ENCODE data around the gene EHMT1.
A peak's percentile ranks its signal among the peaks of the same experiment; 100 is the strongest.

Gene EHMT1

DNA sequence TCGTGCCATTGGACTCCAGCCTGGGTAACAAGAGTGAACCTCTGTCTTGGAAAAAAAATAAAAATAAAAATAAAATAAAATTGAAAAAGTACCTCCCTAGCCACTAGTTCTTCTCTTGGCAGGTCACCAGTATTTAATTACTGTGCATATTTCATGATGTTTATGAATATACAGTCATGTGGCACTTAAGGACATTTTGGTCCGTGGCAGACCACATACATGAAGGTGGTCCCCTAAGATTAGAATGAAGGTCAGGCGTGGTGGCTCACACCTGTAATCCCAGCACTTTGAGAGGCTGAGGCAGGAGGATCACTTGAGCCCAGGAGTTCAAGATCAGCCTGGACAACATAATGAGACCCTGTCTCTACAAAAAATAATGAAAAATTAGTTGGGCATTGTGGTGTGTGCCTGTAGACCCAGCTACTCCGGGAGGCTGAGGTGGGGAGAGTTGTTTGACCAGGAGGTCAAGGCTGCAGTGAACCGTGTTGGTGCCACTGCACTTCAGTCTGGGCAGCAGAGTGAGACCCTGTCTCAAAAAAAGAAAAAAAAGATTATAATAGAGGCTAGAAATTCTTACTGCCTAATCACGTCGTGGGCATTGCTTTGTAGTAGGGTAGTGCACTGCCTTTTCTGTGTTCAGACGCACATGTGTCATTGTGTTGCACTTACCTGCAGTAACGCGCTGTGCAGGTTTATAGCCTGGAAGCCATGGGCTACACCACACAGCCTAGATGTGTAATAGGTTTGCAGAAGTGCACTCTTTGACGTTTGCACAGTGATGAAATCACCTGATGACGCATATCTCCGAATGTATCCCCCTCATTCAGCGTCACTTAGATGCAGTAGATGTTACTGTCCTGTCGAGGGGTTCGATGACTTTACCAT, 12.8 kb downstream of the EHMT1 start:
- H3K9ac ChIP-seq (ENCODE audit: low read depth in 1 of 2, low read length in 2 of 2), result no peak overlapping the region
- H3K4me1 ChIP-seq (ENCODE audit: control insufficient read depth in 1 of 2, insufficient read depth in 2 of 2, low read length in 2 of 2), result peaks cover 12 to 22% of the 10 kb centered on the region in 2 donors
- H3K9me3 ChIP-seq (ENCODE audit: control insufficient read depth in 1 of 2, low read length in 2 of 2), result no peaks in the 10 kb centered on the region
- no peaks in the 10 kb centered on the region for H3K27me3 ChIP-seq (ENCODE audit: control insufficient read depth in 1 of 2, insufficient read depth in 2 of 2, low read length in 2 of 2)
- H3K36me3 ChIP-seq (ENCODE audit: control insufficient read depth in 1 of 2, insufficient read depth in 2 of 2, low read length in 2 of 2), result no peaks in the 10 kb centered on the region
- H3K27ac ChIP-seq (ENCODE audit: low read depth, low read length), result no peak overlapping the region
- H3K4me3 ChIP-seq (ENCODE audit: low read depth in 1 of 2, low read length in 2 of 2), result no peak overlapping the region

DNA sequence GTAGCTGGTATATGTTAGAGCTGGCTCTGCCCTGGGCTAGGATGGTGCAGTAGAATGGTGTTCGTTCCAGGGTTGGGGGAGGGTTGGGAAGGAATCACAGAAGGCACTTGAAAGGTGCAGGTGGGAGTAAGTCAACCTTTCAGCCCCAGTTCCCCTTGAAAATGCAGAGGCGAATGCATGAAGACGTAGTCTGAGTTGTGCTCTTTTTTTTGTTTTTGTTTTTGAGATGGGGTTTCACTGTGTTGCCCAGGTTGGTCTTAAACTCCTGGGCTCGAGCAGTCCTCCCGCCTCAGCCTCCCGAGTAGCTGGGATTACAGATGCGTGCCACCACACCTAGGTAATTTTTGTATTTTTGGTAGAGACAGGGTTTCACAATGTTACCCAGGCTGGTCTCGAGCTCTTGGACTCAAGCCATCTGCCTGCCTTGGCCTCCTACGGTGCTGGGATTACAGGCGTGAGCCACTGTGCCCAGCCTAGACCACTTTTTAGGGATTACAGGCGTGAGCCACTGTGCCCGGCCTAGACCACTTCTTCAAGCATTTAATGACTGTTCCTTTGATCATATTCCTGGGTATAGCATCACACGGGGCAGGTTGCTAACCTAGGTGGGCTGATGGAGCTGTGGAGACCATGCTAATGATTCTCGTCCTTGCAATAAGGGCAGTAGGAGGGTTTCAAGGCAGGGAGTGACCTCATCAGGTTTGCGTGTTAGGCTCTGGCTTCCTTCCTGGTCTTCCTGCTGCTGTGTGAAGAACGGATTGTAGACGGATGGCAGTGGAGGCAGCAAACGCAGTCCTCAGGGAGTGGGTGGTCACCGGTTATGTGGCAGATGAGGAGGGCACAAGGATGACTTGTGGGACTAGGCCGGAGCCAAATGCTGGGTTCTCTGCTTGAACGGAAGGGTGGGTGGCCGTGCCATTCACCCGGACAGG, 13.7 kb downstream of the EHMT1 start:
- no peaks in the 10 kb centered on the region for H3K27me3 ChIP-seq (ENCODE audit: control insufficient read depth in 1 of 2, insufficient read depth in 2 of 2, low read length in 2 of 2)
- no peak overlapping the region for H3K4me3 ChIP-seq (ENCODE audit: low read depth in 1 of 2, low read length in 2 of 2)
- H3K36me3 ChIP-seq (ENCODE audit: control insufficient read depth in 1 of 2, insufficient read depth in 2 of 2, low read length in 2 of 2), result no peaks in the 10 kb centered on the region
- H3K27ac ChIP-seq (ENCODE audit: low read depth, low read length), result no peak overlapping the region
- H3K9me3 ChIP-seq (ENCODE audit: control insufficient read depth in 1 of 2, low read length in 2 of 2), result no peaks in the 10 kb centered on the region
- H3K9ac ChIP-seq (ENCODE audit: low read depth in 1 of 2, low read length in 2 of 2), result no peak overlapping the region
- H3K4me1 ChIP-seq (ENCODE audit: control insufficient read depth in 1 of 2, insufficient read depth in 2 of 2, low read length in 2 of 2), result peaks cover 12 to 22% of the 10 kb centered on the region in 2 donors

DNA sequence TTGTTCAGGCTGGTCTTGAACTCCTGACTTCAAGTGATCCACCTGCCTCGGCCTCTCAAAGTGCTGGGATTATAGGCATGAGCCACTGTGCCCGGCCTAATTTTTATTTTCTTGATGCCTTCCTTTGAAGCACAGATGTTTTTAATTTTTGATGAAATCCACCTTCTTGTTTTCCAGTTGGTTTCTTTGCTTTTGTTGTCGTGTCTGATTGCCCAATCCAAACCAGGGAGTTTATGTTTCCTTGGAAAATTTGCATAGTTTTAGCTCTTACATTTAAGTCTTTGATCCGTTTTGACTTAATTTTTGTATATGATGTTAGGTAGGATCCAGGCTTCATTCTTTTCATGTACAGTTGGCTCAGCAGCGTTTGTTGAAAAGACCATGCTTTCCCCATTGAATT, 15.2 kb downstream of the EHMT1 start:
- no peak overlapping the region for H3K4me3 ChIP-seq (ENCODE audit: low read depth in 1 of 2, low read length in 2 of 2)
- no peaks in the 10 kb centered on the region for H3K9me3 ChIP-seq (ENCODE audit: control insufficient read depth in 1 of 2, low read length in 2 of 2)
- H3K9ac ChIP-seq (ENCODE audit: low read depth in 1 of 2, low read length in 2 of 2), result no peak overlapping the region
- no peaks in the 10 kb centered on the region for H3K36me3 ChIP-seq (ENCODE audit: control insufficient read depth in 1 of 2, insufficient read depth in 2 of 2, low read length in 2 of 2)
- H3K27me3 ChIP-seq (ENCODE audit: control insufficient read depth in 1 of 2, insufficient read depth in 2 of 2, low read length in 2 of 2), result no peaks in the 10 kb centered on the region
- peaks cover 12 to 22% of the 10 kb centered on the region in 2 donors for H3K4me1 ChIP-seq (ENCODE audit: control insufficient read depth in 1 of 2, insufficient read depth in 2 of 2, low read length in 2 of 2)
- no peak overlapping the region for H3K27ac ChIP-seq (ENCODE audit: low read depth, low read length)

DNA sequence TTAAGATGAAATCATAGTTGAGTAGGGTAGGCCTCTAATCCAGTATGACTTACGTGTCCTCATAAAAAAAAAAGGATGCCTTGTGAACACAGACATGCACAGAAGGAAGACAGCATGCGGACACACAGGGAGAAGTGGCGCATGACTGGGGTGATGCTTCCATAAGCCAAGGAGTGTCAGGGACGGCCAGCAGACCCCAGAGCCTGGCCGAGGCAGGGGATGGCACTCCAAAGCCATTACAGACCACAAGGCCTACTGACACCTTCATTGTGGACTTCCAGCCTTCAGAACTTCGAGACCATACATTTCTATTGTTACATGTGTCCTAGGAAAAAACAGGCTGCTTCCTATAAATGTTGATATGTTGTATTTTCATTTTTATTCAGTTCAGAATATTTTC, 19.9 kb downstream of the EHMT1 start:
- no peak overlapping the region for H3K27ac ChIP-seq (ENCODE audit: low read depth, low read length)

GRCh38 chr9:137639303-137640051, 20.7 kb downstream of the EHMT1 start:
- Histone ChIP-seq H3K4me3 (ENCODE audit: low read depth in 1 of 2, low read length in 2 of 2) (peak overlapping the region; percentile 10 to 24), H3K9me3 (ENCODE audit: control insufficient read depth in 1 of 2, low read length in 2 of 2) (no peaks in the 10 kb centered on the region), H3K9ac (ENCODE audit: low read depth in 1 of 2, low read length in 2 of 2) (peak overlapping the region; percentile 10 to 28), H3K27me3 (ENCODE audit: control insufficient read depth in 1 of 2, insufficient read depth in 2 of 2, low read length in 2 of 2) (no peaks in the 10 kb centered on the region), H3K27ac (ENCODE audit: low read depth, low read length) (no peak overlapping the region), H3K36me3 (ENCODE audit: control insufficient read depth in 1 of 2, insufficient read depth in 2 of 2, low read length in 2 of 2) (peaks cover 5 to 7% of the 10 kb centered on the region in 2 donors), H3K4me1 (ENCODE audit: control insufficient read depth in 1 of 2, insufficient read depth in 2 of 2, low read length in 2 of 2) (peaks cover 4 to 13% of the 10 kb centered on the region in 2 donors)

More for the DNA sequence above, 19.9 kb downstream of the EHMT1 start:
- Histone ChIP-seq H3K27me3 (ENCODE audit: control insufficient read depth in 1 of 2, insufficient read depth in 2 of 2, low read length in 2 of 2) (no peaks in the 10 kb centered on the region), H3K4me3 (ENCODE audit: low read depth in 1 of 2, low read length in 2 of 2) (peak overlapping the region in 1 of 2 donors; percentile 24), H3K4me1 (ENCODE audit: control insufficient read depth in 1 of 2, insufficient read depth in 2 of 2, low read length in 2 of 2) (peaks cover 4 to 13% of the 10 kb centered on the region in 2 donors), H3K36me3 (ENCODE audit: control insufficient read depth in 1 of 2, insufficient read depth in 2 of 2, low read length in 2 of 2) (peaks cover 1 to 3% of the 10 kb centered on the region in 2 donors), H3K9me3 (ENCODE audit: control insufficient read depth in 1 of 2, low read length in 2 of 2) (no peaks in the 10 kb centered on the region), H3K9ac (ENCODE audit: low read depth in 1 of 2, low read length in 2 of 2) (peak overlapping the region; percentile 10 to 28)

DNA sequence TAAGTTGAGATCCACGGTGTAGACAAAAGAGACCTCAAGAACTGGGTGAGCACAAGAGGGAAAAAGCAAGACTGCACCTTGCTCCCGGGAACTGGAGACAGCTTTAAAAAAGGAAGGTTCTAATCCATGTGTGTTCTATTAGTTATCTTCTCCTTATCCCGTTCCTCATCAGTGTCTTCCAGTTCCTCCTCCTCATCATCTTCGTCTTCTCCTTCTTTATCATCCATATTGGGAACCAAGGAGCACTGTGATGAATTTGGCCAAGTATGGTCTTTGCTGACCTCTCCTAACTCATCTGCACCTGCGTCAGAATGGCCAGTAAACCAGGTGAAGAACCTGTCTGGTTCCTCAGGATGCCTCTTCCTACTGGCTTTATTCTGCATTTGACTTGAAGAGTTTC, 22.1 kb downstream of the EHMT1 start:
- Histone ChIP-seq H3K36me3 (ENCODE audit: control insufficient read depth in 1 of 2, insufficient read depth in 2 of 2, low read length in 2 of 2) (peaks cover 5 to 7% of the 10 kb centered on the region in 2 donors), H3K9me3 (ENCODE audit: control insufficient read depth in 1 of 2, low read length in 2 of 2) (no peaks in the 10 kb centered on the region), H3K4me3 (ENCODE audit: low read depth in 1 of 2, low read length in 2 of 2) (no peak overlapping the region), H3K27me3 (ENCODE audit: control insufficient read depth in 1 of 2, insufficient read depth in 2 of 2, low read length in 2 of 2) (no peaks in the 10 kb centered on the region), H3K4me1 (ENCODE audit: control insufficient read depth in 1 of 2, insufficient read depth in 2 of 2, low read length in 2 of 2) (peaks cover 4 to 13% of the 10 kb centered on the region in 2 donors), H3K9ac (ENCODE audit: low read depth in 1 of 2, low read length in 2 of 2) (no peak overlapping the region), H3K27ac (ENCODE audit: low read depth, low read length) (no peak overlapping the region)

GRCh38 chr9:137642118-137642601, 23.4 kb downstream of the EHMT1 start:
- Histone ChIP-seq H3K4me1 (ENCODE audit: control insufficient read depth in 1 of 2, insufficient read depth in 2 of 2, low read length in 2 of 2) (peaks cover 4 to 13% of the 10 kb centered on the region in 2 donors), H3K27me3 (ENCODE audit: control insufficient read depth in 1 of 2, insufficient read depth in 2 of 2, low read length in 2 of 2) (no peaks in the 10 kb centered on the region), H3K9me3 (ENCODE audit: control insufficient read depth in 1 of 2, low read length in 2 of 2) (no peaks in the 10 kb centered on the region), H3K4me3 (ENCODE audit: low read depth in 1 of 2, low read length in 2 of 2) (no peak overlapping the region), H3K27ac (ENCODE audit: low read depth, low read length) (no peak overlapping the region), H3K36me3 (ENCODE audit: control insufficient read depth in 1 of 2, insufficient read depth in 2 of 2, low read length in 2 of 2) (peaks cover 5 to 14% of the 10 kb centered on the region in 2 donors), H3K9ac (ENCODE audit: low read depth in 1 of 2, low read length in 2 of 2) (no peak overlapping the region)

DNA sequence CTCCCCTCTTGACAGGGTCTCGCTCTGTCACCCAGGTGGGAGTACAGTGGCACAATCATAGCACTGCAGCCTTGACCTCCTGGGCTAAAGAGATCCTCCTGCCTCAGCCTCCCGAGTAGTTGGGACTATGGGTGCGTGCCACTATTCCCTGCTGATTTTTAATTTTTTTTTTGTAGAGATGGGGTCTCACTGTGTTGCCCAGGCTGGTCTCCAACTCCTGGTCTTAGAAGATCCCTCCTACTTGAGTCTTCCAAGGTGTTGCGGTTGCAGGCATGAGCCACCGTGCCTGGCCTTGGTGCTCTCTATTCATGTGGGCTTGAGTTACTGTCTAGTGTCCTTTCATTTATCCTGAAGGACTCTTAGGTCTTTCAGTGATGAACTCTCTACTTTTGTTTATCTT, 24.1 kb downstream of the EHMT1 start:
- Histone ChIP-seq H3K36me3 (ENCODE audit: control insufficient read depth in 1 of 2, insufficient read depth in 2 of 2, low read length in 2 of 2) (peaks cover 5 to 16% of the 10 kb centered on the region in 2 donors), H3K9ac (ENCODE audit: low read depth in 1 of 2, low read length in 2 of 2) (no peak overlapping the region), H3K27me3 (ENCODE audit: control insufficient read depth in 1 of 2, insufficient read depth in 2 of 2, low read length in 2 of 2) (no peaks in the 10 kb centered on the region), H3K27ac (ENCODE audit: low read depth, low read length) (no peak overlapping the region), H3K9me3 (ENCODE audit: control insufficient read depth in 1 of 2, low read length in 2 of 2) (no peaks in the 10 kb centered on the region), H3K4me3 (ENCODE audit: low read depth in 1 of 2, low read length in 2 of 2) (no peak overlapping the region), H3K4me1 (ENCODE audit: control insufficient read depth in 1 of 2, insufficient read depth in 2 of 2, low read length in 2 of 2) (peaks cover 4 to 13% of the 10 kb centered on the region in 2 donors)

DNA sequence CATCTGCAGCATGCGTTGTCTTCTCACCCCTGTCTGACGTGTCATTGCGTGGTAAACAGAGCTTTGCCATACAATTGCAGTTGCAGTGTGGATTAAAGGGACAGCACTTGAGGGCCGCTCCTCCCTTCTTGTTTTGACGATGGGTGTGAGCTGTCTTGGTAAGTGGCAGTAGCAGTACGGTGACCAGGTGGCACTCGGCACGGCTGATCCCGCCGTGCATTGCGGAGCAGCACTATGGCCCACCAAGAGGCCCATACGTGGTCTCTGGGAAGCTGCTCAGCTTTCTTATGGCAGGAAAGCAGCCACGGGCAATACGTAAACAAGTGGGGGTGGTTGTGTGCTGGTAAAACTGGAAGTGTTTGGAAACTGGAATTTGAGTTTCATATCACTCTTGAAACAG, 25.1 kb downstream of the EHMT1 start:
- H3K9ac ChIP-seq (ENCODE audit: low read depth in 1 of 2, low read length in 2 of 2), result no peak overlapping the region
- H3K4me3 ChIP-seq (ENCODE audit: low read depth in 1 of 2, low read length in 2 of 2), result no peak overlapping the region
- no peaks in the 10 kb centered on the region for H3K9me3 ChIP-seq (ENCODE audit: control insufficient read depth in 1 of 2, low read length in 2 of 2)
- H3K36me3 ChIP-seq (ENCODE audit: control insufficient read depth in 1 of 2, insufficient read depth in 2 of 2, low read length in 2 of 2), result peaks cover 5 to 19% of the 10 kb centered on the region in 2 donors
- peaks cover 0 to 8% of the 10 kb centered on the region in 2 donors for H3K4me1 ChIP-seq (ENCODE audit: control insufficient read depth in 1 of 2, insufficient read depth in 2 of 2, low read length in 2 of 2)
- no peaks in the 10 kb centered on the region for H3K27me3 ChIP-seq (ENCODE audit: control insufficient read depth in 1 of 2, insufficient read depth in 2 of 2, low read length in 2 of 2)
- no peak overlapping the region for H3K27ac ChIP-seq (ENCODE audit: low read depth, low read length)

Measured in duodenal mucosa (tissue), 2 donors.